GM18511 (cell line): ENCODE results near the gene FRMPD2.
"Not testable (repeated sequence)": the region's sequence is repeated elsewhere in the genome, so short reads cannot be mapped to it uniquely, and the experiment has no call there.

ENCODE experiments used
- ATAC-seq: cut with Tn5 transposase; IDR thresholded peaks from one replicate; pipeline ENCODE4 v1.9.1; 2021; ENCODE audit warnings: mild to moderate bottlenecking, moderate library complexity; ENCODE audit not compliant: unreplicated experiment

Gene FRMPD2

DNA sequence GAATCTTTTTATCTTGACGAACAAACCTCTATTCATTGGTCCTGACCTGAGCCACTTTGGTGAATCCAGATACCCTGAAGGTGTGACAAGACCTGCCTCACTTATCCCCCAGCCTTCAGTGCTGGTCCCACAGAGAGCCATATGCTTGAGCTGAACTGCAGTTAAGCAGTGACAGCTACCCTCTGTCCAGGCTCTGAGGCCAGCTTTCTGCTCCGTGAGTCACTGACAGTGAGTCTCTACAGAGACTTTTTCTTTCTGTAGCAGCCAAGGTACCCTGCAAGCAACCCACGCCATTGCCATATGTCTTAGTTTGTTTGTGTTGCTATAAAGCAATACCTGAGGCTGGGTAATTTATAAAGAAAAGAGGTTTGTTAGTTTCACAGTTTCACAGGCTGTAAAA is 133.5 kb downstream of the FRMPD2 start:
- ATAC-seq = not testable (repeated sequence)

DNA sequence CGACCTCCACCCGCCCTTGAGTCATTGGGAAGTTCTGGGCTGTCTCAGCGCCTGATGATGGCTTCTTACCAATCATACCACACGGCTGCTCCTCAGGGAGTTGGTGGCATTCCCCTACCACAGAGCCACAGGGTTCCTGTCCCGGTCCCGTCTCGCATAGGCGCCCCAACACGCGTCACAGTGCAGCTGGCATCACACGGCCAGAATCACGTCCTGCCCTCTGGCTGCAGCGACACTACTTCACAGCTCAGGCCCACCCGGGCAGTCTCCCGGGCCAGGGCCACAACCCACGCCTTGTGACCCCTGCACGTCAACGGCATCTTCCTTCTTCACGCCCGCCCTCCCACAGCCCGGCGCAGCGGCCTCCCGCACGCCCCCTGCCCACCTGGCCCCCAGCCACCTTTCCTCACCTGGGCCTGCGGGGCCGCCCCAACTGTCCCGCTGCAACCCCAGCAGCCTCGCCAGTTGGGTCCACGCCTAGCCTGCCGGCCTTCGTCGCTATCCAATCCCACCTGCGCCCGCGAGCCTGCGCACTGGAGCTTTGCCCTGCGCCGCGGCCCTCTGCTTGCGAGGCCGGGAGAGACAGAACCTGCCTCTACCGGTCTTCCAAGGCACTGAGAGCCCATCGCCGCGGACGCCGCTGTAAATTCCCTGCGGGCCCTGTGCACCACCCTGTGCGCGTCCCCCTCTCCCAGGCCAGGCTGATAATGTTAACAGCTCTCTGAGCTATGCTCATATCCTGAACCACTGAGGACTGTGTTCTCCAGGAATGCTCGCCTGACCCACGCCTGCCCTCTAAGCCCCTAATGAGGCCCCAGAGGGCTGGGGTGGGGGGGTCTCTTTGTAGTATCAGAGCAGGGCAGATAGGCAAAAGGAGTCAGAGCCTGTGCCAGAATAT is 134.3 kb downstream of the FRMPD2 start:
- ATAC-seq = not testable (repeated sequence)

DNA sequence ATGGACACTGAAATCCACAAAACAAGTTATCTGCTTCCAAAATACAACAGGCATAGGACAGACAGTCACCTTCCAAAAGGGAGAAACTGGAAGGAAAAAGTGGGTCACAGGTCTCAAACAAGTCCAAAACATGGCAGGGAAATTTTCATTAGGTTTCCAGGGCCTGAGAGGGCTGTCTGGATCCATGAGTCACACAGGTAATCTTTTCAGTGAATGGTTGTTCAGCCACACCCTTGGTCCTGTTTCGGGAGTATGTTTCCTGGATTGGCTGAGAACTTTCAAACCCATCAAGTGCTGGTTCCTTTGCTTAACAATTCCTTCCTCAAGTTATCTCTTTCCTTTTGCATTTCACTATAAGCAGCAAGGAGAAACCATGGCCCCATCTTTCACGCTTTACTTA is 145.5 kb downstream of the FRMPD2 start:
- not testable (repeated sequence) for ATAC-seq

DNA sequence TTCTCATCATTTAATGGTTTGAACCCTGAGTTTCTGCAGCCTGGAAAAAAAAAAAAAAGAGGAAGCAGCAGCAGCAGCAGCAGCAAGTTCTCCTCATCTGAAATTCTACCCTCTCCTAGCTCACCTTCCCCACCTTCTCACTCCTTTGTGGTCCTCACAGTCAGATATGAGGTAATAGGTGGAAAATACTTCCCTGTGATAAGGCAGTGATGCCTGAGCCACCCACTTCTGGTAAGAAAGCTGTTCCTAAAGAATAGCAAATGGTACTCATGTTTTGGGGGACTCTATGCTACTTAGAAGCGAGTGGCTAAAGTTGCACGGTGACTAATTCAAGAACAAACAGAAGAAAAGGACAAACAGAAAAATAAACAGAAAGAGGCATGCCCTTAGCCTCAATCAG is 148.2 kb downstream of the FRMPD2 start:
- not testable (repeated sequence) for ATAC-seq

DNA sequence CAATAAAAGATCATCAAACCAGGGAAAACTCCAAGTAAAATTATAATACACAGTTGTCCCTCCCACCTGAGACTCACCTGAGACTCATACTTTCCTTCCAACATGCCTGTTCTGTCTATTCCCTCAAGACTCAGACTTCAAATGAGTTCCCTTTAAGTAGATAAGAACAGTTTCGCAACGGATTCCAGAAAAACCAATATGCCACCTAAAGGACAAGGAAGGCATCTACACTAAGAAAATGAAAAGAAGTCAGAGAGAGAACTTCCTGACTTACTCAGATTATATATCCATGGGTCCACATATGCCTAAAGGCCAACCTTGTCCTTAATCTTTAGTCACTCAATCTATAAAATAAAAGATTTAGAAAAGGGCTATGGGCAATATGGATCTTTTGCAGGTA is 148.9 kb downstream of the FRMPD2 start:
- not testable (repeated sequence) for ATAC-seq

DNA sequence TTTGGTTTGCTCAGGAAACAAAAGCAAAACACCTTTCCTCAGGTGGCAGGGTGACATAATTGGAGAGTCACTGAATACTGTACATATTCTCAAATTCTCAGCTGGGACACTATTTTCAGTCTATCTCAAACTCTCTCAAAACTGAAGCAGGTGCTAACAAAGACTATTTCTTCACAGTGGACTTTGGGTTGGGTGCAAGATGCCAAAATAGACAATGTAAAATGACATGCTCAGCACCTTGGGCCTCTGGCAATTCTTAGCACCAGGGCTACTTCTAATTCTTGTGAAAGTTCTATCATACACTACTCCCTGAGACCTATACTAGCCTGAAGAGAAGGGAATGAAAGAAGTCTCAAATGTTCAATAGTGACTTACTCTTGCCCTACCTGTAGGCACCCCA is 151.9 kb downstream of the FRMPD2 start:
- not testable (repeated sequence) for ATAC-seq

DNA sequence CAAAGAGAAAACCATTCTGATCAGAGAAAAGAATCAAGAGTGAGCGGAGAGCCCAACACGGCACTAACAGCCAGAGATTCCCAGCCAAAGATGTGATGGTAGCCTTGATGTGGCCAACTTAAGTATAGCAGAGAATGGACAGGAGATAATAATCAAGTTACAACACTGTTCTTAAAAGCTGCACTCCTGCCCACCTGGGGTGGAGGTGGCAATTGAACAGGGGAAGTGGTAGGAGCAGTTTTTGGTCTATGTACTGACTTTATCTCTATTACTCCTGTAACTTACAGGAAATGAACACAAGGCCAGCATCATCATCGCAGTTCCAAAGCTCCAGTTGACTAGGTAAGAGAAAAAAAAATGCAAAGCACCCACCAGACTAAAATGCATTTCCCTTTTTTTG is 164.2 kb downstream of the FRMPD2 start:
- ATAC-seq = not testable (repeated sequence)
